CD4-positive, alpha-beta T cell treated with Interleukin-17A for 1 hour (primary cell): Measurements from ENCODE around the gene MED15.
"Not testable (repeated sequence)": the region's sequence is repeated elsewhere in the genome, so short reads cannot be mapped to it uniquely, and the experiment has no call there.

Experiments used
- DNase-seq: peaks from one replicate; pipeline ENCODE4 v3.0.0-alpha.2; 2020

MED15 gene

DNA sequence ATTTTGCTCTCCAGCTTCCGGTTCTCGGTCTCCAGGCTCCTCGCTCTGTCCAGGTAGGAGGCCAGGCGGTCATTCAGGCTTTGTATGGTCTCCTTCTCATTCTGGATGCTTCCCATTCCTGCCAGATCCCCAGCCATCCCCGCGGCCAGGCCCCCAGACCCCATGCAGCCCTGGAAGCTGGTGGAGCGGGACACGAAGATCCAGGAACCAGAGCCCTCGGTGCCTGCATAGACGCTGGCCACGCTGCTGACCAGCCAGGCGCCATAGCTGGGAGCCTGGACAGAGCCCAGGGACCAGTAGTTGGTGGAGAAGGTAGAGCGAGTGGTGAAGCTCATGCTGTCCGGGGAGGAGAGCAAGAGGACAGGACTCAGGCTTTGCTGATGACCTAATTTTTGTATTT, 23.6 kb upstream of the MED15 start:
- DNase-seq, result no peak

- DNase-seq, result no peak
Observed at GRCh38 chr22:20484948-20485683, 22.3 kb upstream of the MED15 start.

GRCh38 chr22:20486229-20486628, 21.2 kb upstream of the MED15 start:
- no peak for DNase-seq

- no peak for DNase-seq
Observed at GRCh38 chr22:20487715-20488114, 19.7 kb upstream of the MED15 start.

DNA sequence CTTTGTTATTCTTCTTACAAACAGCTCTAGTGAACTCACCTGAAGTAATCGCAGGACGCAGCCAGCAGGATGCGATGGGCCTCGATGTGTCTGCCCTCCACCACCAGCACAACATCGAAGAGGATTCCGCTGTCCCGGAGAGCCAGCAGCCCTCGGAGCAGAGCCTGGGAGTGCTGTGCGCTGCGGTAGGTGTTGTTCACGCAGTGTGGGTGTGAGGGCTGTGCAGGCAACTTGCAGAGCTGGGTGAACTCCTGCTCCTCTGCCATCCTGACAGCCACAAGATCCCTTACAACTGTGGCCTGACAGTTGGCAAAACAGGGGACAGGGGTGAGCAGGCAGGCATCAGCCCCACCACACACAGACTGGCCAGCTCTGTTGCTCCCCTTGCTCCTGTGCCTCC, 18.5 kb upstream of the MED15 start:
- no peak for DNase-seq

- DNase-seq, result no peak
Observed at GRCh38 chr22:20490183-20490940, 17.0 kb upstream of the MED15 start.

DNA sequence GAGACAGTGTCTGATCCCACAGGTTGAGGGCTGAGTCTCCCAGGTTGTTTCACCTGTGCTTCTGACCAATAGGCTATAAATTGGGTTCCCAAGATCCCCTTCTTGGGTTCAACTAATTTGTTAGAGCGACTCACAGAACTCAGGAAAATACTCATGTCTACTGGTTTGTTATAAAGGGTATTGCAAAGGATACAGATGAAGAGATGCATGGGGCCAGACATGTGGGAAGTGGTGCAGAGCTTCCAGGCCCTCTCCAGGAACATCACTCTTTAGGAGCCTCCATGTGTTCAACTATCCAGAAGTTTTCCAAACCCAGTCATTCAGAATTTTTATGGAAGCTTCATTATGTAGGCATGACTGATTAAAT, 16.5 kb upstream of the MED15 start:
- no peak for DNase-seq

- DNase-seq, result no peak
Observed at GRCh38 chr22:20491346-20491745, 16.1 kb upstream of the MED15 start.

GRCh38 chr22:20494978-20495860, 12.2 kb upstream of the MED15 start, which contains the start of gene KLHL22:
Gene KLHL22, minus strand, starts transcription at chr22:20495795. Its CDS starts 6,584 bp downstream, at chr22:20489211.
- DNase-seq, result no peak

GRCh38 chr22:20495861-20496681, 11.3 kb upstream of the MED15 start:
- peak; percentile 91 for DNase-seq

GRCh38 chr22:20497426-20497825, 10.0 kb upstream of the MED15 start:
- no peak for DNase-seq

GRCh38 chr22:20498913-20499312, 8.5 kb upstream of the MED15 start:
- no peak for DNase-seq

DNA sequence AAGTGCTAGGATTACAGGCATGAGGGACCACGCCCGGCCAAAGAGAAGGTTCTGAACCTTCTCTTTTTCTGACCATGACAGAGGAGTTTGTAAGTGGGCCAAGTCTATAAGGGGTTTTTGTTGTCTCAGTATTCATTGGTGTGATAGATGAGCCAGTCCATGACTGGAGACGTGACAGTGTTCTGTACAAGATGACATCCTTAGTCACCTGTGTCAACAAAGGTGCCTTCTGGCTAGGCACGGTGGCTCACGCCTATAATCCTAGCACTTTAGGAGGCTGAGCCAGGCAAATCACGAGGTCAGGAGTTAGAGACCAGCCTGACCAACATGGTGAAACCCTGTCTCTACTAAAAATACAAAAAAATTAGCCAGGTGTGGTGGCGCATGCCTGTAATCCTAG, 7.6 kb upstream of the MED15 start:
- DNase-seq, result no peak

- DNase-seq, result no peak
Observed at GRCh38 chr22:20503816-20504215, 3.6 kb upstream of the MED15 start.

GRCh38 chr22:20504293-20504922, 3.0 kb upstream of the MED15 start:
- DNase-seq, result not testable (repeated sequence)

GRCh38 chr22:20506543-20507252, 712 bp upstream of the MED15 start:
- no peak for DNase-seq

DNA sequence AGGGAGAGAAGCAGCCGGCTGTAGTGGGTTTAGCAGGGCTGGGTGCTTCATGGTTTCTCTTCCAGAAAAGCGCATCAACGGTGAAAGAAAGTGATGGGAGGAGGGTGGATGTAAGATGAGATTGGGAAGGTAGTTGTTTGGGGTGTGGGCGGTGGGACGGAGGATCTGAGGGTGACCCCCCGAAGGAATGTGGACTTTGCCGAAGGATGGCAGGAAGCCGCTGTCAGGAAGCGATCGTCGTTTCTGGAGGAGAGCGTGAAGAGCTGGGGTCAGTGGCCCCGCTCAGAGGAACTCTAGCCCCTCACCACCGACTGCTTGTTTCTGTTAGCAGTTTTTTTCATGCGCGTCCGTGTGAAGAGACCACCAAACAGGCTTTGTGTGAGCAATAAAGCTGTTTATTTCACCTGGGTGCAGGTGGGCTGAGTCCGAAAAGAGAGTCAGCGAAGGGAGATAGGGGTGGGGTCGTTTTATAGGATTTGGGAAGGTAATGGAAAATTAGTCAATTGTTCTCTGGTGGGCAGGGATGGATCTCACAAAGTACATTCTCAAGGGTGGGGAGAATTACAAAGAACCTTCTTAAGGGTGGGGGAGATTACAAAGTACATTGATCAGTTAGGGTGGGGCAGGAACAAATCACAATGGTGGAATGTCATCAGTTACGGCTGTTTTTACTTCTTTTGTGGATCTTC, 801 bp downstream of the MED15 start:
- not testable (repeated sequence) for DNase-seq

DNA sequence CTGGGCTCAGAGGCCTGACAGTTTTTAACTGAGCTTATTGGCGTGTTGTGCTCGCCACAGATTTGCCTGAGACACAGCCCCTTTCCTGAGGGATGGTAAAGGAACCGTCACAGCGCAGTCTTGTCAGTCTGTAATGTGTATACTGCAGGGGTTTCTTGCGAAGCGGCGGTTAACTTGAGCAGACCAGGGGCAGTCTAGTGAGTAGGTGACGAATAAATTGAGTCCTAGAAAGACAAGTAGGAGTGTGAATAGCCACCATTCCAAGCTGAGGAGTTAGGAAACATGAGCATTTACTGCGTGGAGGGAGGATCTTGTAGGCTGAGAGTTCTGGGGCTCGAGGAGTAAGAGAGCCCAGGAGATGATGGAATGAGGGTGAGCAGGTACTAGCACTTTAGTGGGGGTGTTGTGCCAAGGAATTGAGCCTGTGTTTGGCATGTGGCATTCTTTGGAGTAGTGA, 1.4 kb downstream of the MED15 start:
- no peak for DNase-seq

DNA sequence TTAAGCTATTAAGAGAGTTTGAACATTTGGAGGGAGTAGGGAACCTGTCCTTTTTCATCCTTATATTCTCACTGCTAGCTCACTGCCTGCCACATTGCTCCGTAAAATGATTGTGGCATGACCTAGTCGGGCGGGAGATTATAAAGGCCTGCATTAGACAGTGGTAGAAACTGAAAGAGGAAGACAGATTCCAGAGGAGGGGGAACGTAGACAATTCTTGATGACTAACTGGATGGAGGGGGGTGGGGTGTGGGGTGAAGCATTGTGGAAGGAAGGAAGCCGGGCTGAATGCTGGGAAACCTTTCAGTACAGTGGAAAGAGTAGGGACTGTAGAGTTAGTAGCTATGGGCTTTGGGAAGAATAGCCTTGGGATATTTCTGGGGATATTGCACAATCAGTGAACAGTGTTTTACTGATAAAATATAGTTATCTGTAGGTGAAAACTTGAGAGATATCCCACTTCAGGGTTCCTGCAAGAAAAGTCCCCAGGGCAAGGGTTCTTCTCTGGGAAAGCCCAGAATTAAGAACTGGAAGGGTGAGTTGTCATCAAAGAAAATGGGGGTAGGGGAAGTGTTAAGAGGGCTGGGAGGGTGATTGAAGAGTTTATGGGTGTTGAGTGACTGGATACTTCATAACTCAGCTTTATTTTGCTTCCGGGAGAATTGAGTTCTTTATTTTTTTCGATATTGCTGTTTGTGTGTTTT, 2.1 kb downstream of the MED15 start:
- peak; percentile 66 for DNase-seq
